Astrocyte of the cerebellum (primary cell): ENCODE measurements around the gene ADI1.

Experiments used
- DNase-seq: peaks from one replicate; pipeline ENCODE4 v3.0.0-alpha.2; 2011; ENCODE audit warnings: low read depth
- H3K4me3 ChIP-seq: 2 replicates; pipeline ENCODE4 v1.5.1; 2011; ENCODE audit warnings: mild to moderate bottlenecking, low read depth, low read length, moderate library complexity
- CTCF ChIP-seq: IDR thresholded peaks from 2 replicates; pipeline ENCODE4 v1.5.1; 2012; ENCODE audit warnings: low read length, low read depth, moderate library complexity, mild to moderate bottlenecking; ENCODE audit errors: missing control alignments
- in situ Hi-C: cut with HindIII; loops from 2 replicates; pipeline ENCODE4 v1.10.0; 2017; ENCODE audit warnings: low sequenced_read_pairs

The ADI1 gene

GRCh38 chr2:3553946-3554345 is 34.6 kb upstream of the ADI1 start:
- no peak for DNase-seq
- no peak for TF ChIP-seq CTCF
- in situ Hi-C loops: no loop called here
- no peak overlapping the region for H3K4me3 ChIP-seq

- in situ Hi-C loops: no loop called here
- H3K4me3 ChIP-seq: no peak overlapping the region
- no peak for TF ChIP-seq CTCF
- no peak for DNase-seq
These were observed 28.6 kb upstream of the ADI1 start for GRCh38 chr2:3547915-3548314.

- no peak for DNase-seq
- in situ Hi-C loops: no loop called here
- H3K4me3 ChIP-seq: no peak overlapping the region
- no peak for TF ChIP-seq CTCF
These were observed 26.6 kb upstream of the ADI1 start for GRCh38 chr2:3545788-3546478.

- no peak overlapping the region for H3K4me3 ChIP-seq
- in situ Hi-C loops: no loop called here
- DNase-seq: no peak
- no peak for TF ChIP-seq CTCF
These were observed 23.8 kb upstream of the ADI1 start for GRCh38 chr2:3543023-3543683.

- in situ Hi-C loops: no loop called here
- H3K4me3 ChIP-seq: no peak overlapping the region
- no peak for TF ChIP-seq CTCF
- DNase-seq: no peak
These were observed 22.8 kb upstream of the ADI1 start for GRCh38 chr2:3542107-3542506.

GRCh38 chr2:3539836-3540235 is 20.5 kb upstream of the ADI1 start:
- in situ Hi-C loops: no loop called here
- no peak for TF ChIP-seq CTCF
- no peak for DNase-seq
- no peak overlapping the region for H3K4me3 ChIP-seq
